GM12891 (cell line): ENCODE measurements around the gene KRT84.

ENCODE experiments used
- DNase-seq: peaks from one replicate; pipeline ENCODE4 v3.0.0; 2011; ENCODE audit warnings: low spot score; ENCODE audit not compliant: insufficient read length
- FAIRE-seq: peaks from 2 replicates; lab custom pipeline; 2011; peaks lifted over from hg19 to GRCh38; lab: Jason Lieb, UNC
- PAX5 ChIP-seq: IDR thresholded peaks from 2 replicates; pipeline ENCODE4 v1.6.1; 2011; ENCODE audit warnings: low read length, moderate library complexity, mild to moderate bottlenecking; ENCODE audit not compliant: insufficient read depth, severe bottlenecking
- POLR2A ChIP-seq: IDR thresholded peaks from 2 replicates; pipeline ENCODE4 v1.6.1; 2011; ENCODE audit warnings: low read depth, low read length, control low read depth
- POLR2AphosphoS5 ChIP-seq: IDR thresholded peaks from 2 replicates; pipeline ENCODE4 v1.6.1; 2011; ENCODE audit warnings: low read depth, low read length, control low read depth
- POU2F2 ChIP-seq: IDR thresholded peaks from 2 replicates; pipeline ENCODE4 v1.6.1; 2011; ENCODE audit warnings: low read depth, mild to moderate bottlenecking, control low read depth, low read length, moderate library complexity
- SPI1 ChIP-seq: IDR thresholded peaks from 2 replicates; pipeline ENCODE4 v1.6.1; 2011; ENCODE audit warnings: low read depth, low read length, control low read depth
- TAF1 ChIP-seq: IDR thresholded peaks from 2 replicates; pipeline ENCODE4 v1.6.1; 2011; ENCODE audit warnings: low read depth, low read length, control low read depth

Gene KRT84

GRCh38 chr12:52327830-52328500 is 57.5 kb downstream of the KRT84 start:
- no peak for DNase-seq
- TF ChIP-seq SPI1 (no peak), POLR2AphosphoS5 (no peak), POLR2A (no peak), POU2F2 (no peak), PAX5 (no peak), TAF1 (no peak)
- no peak for FAIRE-seq
